Cardiac septum (tissue), 1 donor: Measurements from ENCODE around the gene PSAP. TPM values are rescaled to one million over a fixed set of nuclear protein-coding genes. Genes with fewer than 3 reads are reported as not detected.
"Not testable (repeated sequence)": the region's sequence is repeated elsewhere in the genome, so short reads cannot be mapped to it uniquely, and the experiment has no call there.

Source experiments
- DNase-seq: peaks from one replicate; pipeline ENCODE4 v3.0.0-alpha.2; 2020; ENCODE audit warnings: low spot score
- intact Hi-C: fragments of 100-400 bp; cut with DNase I; formaldehyde crosslinking; loops from one replicate; pipeline ENCODE4 v1.14.0; 2022
- total RNA-seq: library from RNA; stranded (reverse); fragmentation: NEBNext Ultra II Directional; extraction: Animal tissue kit (Norgen Biotek cat#: 25700); gene quantifications from one replicate; pipeline ENCODE4 v1.2.1, GENCODE V29; 2021
- donor health status: DM: no; HTN: no; CAD: no.

Gene PSAP
- total RNA-seq, 1 donor from 2014 or later = 1,123 TPM

DNA sequence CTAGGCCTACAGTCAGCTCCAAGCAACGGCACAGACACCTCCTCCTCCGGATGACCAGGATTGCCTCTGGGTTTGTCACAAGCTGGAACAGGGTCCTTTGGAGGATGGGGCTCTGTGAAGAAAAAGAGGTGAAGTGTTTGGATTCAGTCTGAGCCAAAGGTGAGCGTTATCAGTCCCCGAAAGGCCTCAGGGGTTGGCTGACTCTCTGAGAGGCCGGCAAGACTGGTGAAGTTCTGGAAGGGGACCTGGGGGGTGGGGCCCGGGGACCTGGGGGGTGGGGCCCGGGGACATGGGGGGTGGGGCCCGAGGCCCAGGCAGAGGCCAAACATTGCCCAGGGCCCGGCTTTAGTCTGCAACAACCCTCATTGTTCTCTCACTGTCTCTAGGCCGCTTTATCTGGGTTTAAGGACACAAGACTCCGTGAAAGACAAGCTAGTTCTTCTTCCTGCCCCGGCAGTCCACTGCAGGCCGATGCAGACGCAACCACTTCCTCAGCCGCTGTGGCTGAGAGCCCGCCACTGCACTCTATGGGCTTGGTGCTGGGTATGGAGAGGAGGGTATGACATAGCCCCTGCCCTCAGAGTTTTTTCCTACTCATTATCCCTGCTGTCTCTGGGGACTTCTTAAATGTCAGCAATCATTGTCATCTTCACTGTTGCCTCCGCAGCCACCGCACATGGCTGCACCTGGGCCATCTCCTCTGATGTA lies 27.4 kb upstream of the PSAP start:
- DNase-seq = peak; percentile 80
- intact Hi-C loops = no loop called here

- no peak for DNase-seq
- intact Hi-C loops = no loop called here
Measured at GRCh38 chr10:71877821-71878220, 26.8 kb upstream of the PSAP start.

DNA sequence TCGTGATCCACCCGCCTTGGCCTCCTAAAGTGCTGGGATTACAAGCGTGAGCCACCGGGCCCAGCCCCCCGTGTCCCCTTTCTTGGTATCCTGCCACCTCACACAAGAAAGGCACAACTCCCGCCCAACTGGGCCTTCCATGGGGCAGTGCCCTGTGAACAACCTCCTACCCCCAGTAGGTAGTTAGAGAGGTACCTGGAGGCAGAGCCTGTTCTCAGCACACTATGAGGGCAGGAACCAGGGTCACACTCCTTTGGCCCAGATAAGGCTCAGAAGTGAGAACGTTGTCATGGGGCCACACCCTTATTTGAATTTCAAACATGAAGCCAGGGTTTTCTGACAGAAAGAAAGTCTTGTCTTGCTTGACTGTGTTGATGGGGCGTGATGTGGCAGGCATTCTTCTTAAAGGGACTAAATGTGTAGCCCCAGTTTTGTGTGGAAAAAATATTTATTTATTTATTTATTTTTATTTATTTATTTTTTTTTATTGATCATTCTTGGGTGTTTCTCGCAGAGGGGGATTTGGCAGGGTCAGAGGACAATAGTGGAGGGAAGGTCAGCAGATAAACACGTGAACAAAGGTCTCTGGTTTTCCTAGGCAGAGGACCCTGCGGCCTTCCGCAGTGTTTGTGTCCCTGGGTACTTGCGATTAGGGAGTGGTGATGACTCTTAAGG lies 23.8 kb upstream of the PSAP start:
- intact Hi-C loops, DNase-seq: not testable (repeated sequence)

- intact Hi-C loops = no loop called here
- no peak for DNase-seq
Measured at GRCh38 chr10:71873582-71874211, 22.6 kb upstream of the PSAP start.

- DNase-seq, intact Hi-C loops: not testable (repeated sequence)
Measured at GRCh38 chr10:71869601-71870000, 18.6 kb upstream of the PSAP start.

GRCh38 chr10:71868192-71868697 lies 17.2 kb upstream of the PSAP start:
- peak; percentile 81 for DNase-seq
- intact Hi-C loops = no loop called here

DNA sequence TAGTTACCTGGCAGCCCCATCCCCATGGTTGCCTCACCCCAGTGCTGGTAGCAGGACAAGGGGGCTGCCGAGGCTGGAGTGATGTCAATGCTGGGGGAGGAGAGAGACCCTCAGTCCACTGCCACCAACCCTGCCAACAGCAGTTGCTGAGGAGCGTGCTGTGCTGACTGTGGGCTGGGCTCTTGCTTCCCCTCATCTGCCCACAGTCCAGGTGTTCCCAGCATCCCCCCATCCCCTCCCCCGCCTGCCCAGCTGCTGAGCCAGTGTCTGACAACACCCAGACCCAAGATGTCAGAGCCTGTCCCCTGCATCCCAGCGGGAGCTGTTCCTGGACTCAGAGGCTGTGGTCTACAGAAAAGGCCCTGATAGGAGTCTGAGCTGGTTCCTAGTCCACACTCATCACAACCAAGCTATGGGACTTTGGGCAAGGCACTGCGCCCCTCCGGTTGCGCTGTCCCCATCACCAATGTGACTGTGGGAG lies 14.6 kb upstream of the PSAP start:
- no peak for DNase-seq
- intact Hi-C loops = no loop called here

- no peak for DNase-seq
- intact Hi-C loops = no loop called here
Measured at GRCh38 chr10:71864911-71865361, 13.9 kb upstream of the PSAP start.

- intact Hi-C loops = no loop called here
- DNase-seq = no peak
Measured at GRCh38 chr10:71863203-71863602, 12.2 kb upstream of the PSAP start.

GRCh38 chr10:71860243-71861029 lies 9.4 kb upstream of the PSAP start:
- intact Hi-C loops = no loop called here
- DNase-seq = peak; percentile 96

DNA sequence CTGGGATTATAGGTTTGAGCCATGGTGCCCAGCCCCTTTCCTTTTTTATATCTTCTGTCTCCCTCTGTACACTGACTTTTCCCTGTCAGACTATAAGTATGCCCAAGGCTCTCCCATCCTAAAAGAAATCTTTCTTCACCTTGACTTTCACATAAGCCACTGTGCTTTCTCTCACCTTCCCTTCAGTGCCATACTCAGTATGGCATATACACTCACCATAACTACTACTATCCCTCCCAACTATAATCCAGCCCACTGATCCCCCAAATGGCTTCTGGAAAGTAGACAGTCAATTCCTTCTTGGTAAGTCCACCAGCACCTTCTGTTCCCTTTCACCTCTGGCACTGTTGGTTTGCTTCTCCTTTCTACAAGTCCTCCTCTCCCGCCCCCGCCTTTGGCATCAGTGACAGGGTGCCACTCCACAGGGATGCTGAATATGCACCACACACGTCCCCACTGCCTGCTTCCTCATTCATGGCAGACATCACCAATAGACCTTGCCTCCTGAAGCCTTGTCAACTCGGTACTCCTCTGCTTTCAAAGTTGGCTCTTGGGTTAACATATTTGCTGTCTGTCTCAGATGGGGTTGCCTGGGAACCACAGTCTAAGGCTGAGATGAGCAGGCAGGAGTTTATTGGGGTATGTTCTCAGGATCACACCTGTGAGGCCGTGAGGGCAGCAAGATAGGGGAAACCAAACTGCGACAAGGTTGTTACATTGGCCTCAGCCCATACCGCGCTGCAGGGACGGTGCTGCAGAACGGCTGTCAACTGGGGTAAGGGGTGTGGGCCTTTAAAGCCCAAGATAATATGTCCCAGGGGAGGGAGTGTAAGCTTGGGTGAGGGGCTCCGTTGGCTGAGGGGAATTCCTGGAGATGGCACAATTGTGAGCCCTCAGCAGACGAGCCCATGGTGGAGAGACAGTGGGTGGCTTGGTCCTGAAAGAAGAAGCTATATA lies 7.2 kb upstream of the PSAP start:
- DNase-seq = no peak
- intact Hi-C loops = no loop called here

- no peak for DNase-seq
- intact Hi-C loops = no loop called here
Measured at GRCh38 chr10:71856619-71857018, 5.6 kb upstream of the PSAP start.

GRCh38 chr10:71854031-71854430 lies 3.0 kb upstream of the PSAP start:
- DNase-seq = no peak
- intact Hi-C loops = no loop called here

DNA sequence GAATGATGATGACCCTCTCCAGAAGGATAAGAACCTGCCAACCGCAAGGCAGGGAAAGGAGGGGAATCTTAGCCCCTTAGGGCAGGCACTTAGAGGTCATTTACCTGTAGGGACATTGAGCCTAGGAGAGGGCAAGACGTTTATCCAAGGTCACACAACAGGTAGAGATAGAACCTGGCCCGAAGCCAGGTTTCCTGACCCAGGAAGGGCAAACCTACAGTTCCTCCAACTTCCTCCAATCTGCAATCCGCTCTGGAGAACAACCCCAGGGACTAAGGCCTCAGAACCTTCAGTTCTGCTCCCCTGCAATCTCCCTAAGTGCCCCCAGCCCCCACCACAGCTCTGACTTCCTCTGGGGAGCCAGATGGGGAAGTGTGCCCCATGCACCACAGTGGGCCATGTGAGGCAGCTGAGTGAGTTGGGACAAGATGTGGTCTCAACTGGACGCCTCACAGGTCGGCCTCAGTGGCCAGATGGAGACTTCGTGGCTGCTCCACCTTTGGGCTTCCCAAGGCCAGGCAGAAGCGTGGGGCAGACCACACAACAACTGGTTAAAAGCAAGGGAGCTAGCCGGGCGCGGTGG lies 1.4 kb upstream of the PSAP start:
- intact Hi-C loops = no loop called here
- peak; percentile 82 for DNase-seq

DNA sequence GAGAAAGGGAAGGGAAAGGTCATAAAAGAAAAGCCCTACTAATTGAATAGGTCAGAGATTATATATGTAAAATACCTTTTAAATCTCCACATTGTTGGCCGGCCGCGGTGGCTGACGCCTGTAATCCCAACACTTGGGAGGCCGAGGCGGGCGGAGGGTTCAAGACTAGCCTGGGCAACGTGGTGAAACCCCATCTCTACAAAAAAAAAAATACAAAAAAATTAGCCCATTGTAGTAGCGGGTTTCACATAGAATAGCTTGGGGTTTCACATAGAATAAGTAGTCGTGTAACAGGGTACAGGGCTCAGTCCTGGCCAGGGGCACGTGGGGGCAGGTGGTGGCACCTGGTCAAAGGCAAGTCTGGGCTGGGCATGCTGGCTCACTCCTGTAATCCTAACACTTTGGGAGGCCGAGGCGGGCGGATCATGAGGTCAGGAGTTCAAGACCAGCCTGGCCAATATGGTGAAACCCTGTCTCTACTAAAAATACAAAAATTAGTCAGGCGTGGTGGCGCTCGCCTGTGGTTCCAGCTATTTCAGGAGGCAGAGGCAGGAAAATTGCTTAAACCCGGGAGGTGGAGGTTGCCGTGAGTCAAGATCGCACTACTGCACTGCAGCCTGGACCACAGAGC lies 529 bp upstream of the PSAP start:
- intact Hi-C loops, DNase-seq: not testable (repeated sequence)

DNA sequence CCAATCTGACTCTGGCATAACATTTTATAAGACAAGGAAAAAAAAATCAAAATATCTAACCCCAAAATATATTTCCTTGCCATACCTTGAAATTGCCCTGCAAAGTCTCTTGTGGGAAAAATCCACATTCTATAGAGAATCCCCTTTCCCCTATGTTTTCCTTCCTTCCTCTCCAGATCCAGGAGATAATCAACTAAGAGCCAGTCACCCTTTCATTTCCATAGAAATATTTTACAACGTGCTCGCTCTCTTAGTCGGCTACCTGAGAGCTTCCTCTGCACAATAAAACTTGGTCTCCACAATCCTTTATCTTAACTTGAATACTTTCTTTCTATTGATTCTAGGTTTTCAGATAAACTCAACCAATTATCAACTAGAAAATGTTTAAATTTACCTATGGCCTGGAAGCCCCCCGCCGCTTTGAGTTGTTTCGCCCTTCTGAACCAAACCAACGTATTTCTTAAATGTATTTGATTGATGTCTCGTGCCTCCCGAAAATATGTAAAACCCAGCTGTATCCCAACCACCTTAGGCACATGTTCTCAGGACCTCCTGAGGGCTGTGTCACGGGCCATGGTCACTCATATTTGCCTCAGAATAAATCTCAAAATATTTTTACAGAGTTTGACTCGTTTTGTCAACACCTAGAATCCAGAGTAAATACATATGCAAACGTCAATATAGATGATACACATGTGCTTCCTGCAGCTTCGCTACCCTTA lies 869 bp downstream of the PSAP start:
- DNase-seq = no peak
- intact Hi-C loops = no loop called here

DNA sequence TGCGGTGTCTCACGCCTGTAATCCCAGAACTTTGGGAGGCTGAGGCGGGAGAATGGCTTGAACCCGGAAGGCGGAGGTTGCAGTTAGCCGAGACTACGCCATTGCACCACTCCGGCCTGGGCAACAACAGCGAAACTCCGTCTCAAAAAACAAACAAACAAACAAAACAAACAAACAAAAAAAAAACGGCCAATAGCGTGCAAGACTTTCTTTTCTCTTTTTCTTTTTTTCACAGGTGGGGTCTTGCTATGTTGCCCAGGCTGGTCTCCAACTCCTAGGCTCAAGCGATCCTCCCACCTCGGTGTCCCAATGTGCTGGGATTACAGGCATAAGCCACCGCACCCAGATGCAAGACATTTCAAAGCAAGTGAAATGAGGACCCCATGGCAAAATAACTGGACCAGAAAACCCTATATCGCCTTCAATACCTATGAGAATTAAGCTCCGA lies 1.6 kb downstream of the PSAP start:
- intact Hi-C loops = no loop called here
- DNase-seq = no peak
